Fibroblast of the aortic adventitia (primary cell): Measurements from ENCODE around the gene MS4A15. TPM values are rescaled to one million over a fixed set of nuclear protein-coding genes. Genes with fewer than 3 reads are reported as not detected.

ENCODE experiments used
- DNase-seq: peaks from one replicate; pipeline ENCODE4 v3.0.0-alpha.2; 2010; ENCODE audit warnings: low read depth
- H3K4me3 ChIP-seq: 2 replicates; pipeline ENCODE4 v1.5.1; 2011; ENCODE audit warnings: low read depth, mild to moderate bottlenecking, control low read depth, low read length, moderate library complexity
- total RNA-seq: library from RNA; depleted of rRNA; stranded (reverse); fragments of >200 nt; gene quantifications from 2 replicates; pipeline ENCODE4 v1.2.3, GENCODE V29; 2012; ENCODE audit warnings: low replicate concordance
- TF ChIP-seq, protein P1 (sequence below): IDR thresholded peaks from 2 replicates; pipeline ENCODE4 v1.5.1; 2011; ENCODE audit warnings: mild to moderate bottlenecking, low read length, control low read depth, inconsistent platforms; ENCODE audit not compliant: insufficient read depth

Gene MS4A15
- total RNA-seq, 1 donor = not detected

DNA sequence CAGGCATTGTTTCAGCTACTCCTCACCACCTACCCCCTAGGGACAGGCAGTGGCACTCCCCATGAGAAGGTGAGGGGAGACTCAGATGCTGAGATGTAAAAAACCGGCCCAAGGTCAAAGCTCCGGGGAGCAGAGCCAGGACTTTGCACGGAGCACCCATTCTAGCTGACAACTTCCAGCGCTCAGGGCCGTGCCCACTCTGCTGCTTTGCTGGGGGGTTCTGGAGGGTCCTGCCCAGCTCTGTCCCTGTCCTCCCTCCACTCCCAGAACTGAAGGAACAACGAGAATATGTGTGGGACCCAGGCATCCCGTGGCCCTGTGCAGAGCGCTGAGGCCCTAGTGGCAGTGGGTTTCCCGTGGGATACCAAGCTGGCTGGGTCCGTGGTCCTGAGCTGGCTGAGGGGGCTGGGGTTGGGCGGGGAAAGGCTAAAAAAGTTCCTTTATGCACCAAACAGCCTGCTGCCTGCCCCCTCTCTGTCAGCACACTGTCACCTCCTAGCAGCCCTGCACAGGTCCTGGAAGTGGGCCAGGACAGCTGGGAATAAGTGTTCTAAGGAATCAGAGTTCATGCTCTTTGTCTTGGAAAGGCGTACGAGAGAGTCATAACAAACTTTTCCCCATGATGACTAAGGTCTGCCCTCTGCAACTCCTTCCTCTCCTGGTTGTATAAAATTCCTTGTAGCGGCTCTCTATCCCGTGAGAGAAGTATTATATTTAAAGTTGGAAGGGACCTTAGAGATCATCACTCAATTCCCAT, 30.3 kb downstream of the MS4A15 start:
- TF ChIP-seq, protein P1, sequence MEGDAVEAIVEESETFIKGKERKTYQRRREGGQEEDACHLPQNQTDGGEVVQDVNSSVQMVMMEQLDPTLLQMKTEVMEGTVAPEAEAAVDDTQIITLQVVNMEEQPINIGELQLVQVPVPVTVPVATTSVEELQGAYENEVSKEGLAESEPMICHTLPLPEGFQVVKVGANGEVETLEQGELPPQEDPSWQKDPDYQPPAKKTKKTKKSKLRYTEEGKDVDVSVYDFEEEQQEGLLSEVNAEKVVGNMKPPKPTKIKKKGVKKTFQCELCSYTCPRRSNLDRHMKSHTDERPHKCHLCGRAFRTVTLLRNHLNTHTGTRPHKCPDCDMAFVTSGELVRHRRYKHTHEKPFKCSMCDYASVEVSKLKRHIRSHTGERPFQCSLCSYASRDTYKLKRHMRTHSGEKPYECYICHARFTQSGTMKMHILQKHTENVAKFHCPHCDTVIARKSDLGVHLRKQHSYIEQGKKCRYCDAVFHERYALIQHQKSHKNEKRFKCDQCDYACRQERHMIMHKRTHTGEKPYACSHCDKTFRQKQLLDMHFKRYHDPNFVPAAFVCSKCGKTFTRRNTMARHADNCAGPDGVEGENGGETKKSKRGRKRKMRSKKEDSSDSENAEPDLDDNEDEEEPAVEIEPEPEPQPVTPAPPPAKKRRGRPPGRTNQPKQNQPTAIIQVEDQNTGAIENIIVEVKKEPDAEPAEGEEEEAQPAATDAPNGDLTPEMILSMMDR = no peak
- no peak overlapping the region for H3K4me3 ChIP-seq
- DNase-seq = peak; percentile 80

DNA sequence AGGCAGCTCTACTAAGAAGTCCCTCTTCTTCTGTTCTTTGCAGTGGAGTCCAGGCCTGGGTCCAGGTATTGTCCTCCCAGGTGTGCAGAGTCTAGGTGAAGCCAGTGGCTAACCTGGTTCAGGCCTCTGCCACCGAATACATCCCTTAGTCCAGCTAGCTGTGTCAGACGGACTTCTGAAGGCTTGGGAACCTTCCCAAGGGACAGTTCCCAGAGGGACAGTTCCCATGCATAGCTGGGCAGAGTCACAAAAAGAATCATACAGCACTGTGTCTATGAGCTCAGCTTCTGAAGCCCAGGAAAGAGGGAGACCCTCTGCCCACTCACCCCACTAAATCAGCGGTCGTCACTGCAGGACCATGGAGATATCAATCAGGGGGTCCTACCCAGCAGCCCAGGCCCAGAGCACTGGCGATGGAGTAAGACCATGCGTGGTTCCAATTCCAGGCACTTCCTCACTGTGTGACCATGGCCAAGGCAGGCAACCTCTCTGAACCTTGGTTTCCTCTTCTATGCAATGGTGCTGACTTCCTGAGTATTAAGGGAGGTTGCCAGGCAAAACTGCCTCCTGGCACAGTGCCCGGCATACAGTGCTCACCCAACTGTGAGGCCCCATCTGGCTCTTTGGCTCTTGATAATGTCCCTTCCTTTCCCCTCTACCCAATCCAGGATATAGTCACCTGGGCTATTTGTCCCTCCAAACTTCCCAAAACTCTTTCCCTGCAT, 31.9 kb downstream of the MS4A15 start:
- no peak overlapping the region for H3K4me3 ChIP-seq
- TF ChIP-seq, protein P1 = no peak
- DNase-seq = peak; percentile 12

DNA sequence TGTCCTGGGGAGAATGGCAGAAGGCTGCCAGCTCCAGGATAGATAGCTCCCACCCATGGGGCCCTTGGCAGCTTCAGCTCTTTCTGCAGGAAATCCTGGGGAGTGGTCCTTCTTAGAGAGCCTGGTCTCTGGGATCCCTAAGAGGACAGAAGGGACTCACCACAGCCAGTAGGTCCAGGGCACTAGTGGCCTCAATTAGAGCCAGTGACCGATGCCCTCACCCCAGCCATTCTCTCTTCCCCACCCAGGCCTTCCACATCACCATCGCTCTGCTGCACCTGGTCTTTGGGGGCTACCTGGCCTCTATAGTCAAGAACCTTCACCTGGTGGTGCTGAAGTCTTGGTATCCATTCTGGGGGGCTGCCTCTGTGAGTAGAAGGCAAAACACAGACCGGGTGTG, 34.1 kb downstream of the MS4A15 start:
- TF ChIP-seq, protein P1 = no peak
- DNase-seq = no peak
- no peak overlapping the region for H3K4me3 ChIP-seq

DNA sequence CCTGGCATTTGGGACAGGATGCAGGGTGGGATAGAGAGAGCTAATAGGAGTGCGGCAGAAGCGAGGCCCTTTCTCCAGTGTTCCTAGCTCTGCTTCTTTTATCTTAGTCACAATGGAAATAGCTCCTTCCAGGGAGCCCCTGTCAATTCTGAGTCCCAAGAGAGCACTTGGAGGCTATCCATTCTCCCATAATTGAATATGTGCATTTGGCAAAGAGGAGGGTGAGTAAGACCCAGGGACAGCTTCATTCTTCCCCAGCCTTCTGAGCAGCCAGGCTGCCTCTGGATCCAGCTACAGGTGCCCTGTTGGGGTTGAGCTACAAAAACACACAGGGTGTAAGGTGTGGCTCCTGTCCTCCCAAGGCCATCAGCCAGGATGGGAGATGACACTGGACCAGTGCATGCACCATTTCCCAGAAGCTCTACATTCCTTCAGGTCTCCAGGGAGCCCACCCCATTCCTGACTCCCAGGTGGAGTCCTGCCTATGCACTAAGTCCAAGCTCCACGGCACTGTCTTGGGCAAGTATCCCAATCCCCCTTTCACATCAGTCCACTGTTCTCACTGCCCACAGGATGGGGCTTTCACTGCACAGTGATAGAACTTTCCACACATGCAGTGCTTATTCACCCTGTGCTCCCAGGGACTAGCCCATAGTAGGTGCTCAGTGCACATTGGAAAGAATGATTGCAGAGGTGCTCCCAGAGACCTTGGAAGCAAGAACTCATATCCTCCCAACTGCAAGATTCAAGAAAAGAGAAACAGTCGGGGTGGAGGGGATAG, 34.7 kb downstream of the MS4A15 start:
- peak; percentile 33 for DNase-seq
- TF ChIP-seq, protein P1 = no peak
- H3K4me3 ChIP-seq = no peak overlapping the region

DNA sequence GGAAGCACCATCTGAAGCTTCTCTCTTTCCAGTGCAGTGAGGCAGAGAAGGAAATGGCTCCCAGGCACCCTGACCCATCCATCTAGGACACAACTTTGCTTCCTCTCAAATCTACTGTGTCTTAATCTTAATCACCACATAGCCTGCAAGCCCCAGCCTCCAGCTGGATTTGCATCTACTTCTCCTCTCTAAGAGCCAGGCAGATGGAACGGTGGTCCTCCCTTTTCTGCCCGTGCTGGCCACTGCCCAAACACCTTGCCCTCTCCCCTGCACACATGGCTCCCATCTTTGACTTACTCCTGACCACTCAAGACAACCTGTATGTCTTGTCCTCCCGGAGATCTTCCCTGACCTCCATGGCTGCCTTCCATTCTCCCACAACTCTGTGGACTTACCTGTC, 35.9 kb downstream of the MS4A15 start:
- TF ChIP-seq, protein P1 = no peak
- DNase-seq = no peak
- H3K4me3 ChIP-seq = no peak overlapping the region

DNA sequence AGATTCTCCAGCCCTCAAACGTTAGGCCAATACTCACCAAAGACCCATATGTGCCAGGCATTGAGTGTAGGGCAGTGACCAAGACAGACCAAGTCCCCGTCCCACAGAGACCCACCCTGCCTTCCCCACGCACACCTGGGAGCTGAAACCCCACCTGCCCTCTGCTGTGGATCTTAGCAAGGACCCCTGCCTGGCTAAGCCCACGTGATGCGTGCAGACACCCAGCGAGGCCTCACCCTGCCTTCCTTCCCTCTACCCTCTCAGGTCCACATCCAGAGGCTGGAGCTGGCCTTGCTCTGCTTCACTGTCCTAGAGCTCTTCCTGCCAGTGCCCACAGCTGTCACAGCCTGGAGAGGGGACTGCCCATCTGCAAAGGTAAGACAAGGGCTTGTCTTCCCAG, 38.6 kb downstream of the MS4A15 start:
- TF ChIP-seq, protein P1 = no peak
- no peak for DNase-seq
- no peak overlapping the region for H3K4me3 ChIP-seq
